KOPT-K1 (cell line): ENCODE data around the gene FGA.

Experiments
- H3K27ac ChIP-seq: fragments of 200-600 bp; sonication (generic); 2 replicates; pipeline ENCODE4 v1.5.1; 2016; ENCODE audit warnings: antibody characterized with exemption, mild to moderate bottlenecking, low read depth, low read length; ENCODE audit not compliant: poor library complexity, severe bottlenecking
- H3K36me3 ChIP-seq: fragments of 200-600 bp; sonication (generic); 2 replicates; pipeline ENCODE4 v1.5.1; 2017; ENCODE audit warnings: antibody characterized with exemption, mild to moderate bottlenecking, low read length, moderate library complexity; ENCODE audit not compliant: insufficient read depth
- H3K9me3 ChIP-seq: fragments of 200-600 bp; sonication (generic); 2 replicates; pipeline ENCODE4 v1.5.1; 2017; ENCODE audit warnings: antibody characterized with exemption, low read length, mild to moderate bottlenecking; ENCODE audit not compliant: insufficient read depth, poor library complexity, severe bottlenecking

Gene FGA

DNA sequence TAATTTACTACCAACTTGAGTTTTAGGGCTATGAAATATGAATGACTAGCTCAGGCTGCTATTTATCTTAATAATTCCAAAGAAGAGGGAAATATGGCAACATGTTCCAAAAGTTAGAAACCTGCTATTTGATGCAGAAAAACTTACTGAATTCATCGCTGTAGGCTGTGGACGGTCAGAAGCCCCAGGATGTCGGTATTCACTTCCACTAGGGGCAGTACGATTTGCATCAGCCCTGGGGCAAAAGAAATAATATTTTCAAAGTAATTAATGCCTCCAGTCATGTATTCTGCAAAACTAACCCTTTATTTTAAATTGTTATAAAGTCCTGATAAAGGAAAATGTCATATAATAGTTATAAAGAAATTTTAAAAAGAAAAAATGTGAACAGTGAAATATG is 44.9 kb downstream of the FGA start:
- peaks cover 73% of the 10 kb centered on the region for H3K36me3 ChIP-seq
- no peaks in the 10 kb centered on the region for H3K9me3 ChIP-seq
- no peak overlapping the region for H3K27ac ChIP-seq

DNA sequence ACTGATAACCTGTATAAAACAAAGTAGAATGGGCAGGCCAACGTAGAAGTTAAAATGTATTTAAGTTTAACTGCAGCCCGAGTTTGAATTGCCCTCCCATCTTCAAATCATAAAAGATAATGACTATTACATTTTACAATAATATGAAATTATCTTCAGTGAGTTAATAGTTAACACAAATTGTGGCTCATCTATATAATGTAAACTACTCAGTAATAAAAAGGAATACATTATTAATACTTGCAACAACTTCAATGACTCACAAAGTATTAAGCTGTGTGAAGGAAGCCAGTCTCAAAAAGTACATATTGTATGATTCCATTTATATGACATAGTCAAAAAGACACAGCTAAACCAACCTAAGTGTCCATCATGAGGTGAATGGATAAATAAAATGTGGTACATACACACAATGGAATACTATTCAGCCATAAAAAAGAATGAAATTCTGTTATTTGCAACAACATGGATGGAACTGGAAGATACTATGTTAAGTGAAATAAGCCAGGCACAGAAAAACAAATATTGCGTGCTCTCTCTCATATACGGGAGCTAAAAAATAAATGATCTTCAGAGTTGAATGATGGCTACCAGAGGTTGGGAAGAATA is 48.2 kb downstream of the FGA start:
- Histone ChIP-seq H3K9me3 (no peaks in the 10 kb centered on the region), H3K36me3 (peaks cover 100% of the 10 kb centered on the region), H3K27ac (no peak overlapping the region)
